ENCODE results near the gene MBNL2. TPM values are rescaled to one million over a fixed set of nuclear protein-coding genes. Genes with fewer than 3 reads are reported as not detected.
A peak's percentile ranks its signal among the peaks of the same experiment; 100 is the strongest.

The MBNL2 gene
- total and polyA plus RNA-seq, 2 experiments from 2014 or later, result 27.4 to 97.9 TPM

- 33% methylated on average over 7 of the region's 7 CpGs for WGBS (ENCODE audit: low lambda C conversion rate, missing lambda C conversion rate)
- H3K4me2 ChIP-seq, result peak overlapping the region; percentile 36
- H3K27me3 ChIP-seq, result no peaks in the 10 kb centered on the region
- no peaks in the 10 kb centered on the region for H3K9me2 ChIP-seq (replicated peaks; ENCODE audit: insufficient read depth)
- H3K4me3 ChIP-seq, result no peak overlapping the region
- H3K36me3 ChIP-seq (replicated peaks; ENCODE audit: insufficient read depth, low read depth), result no peaks in the 10 kb centered on the region
- peaks cover 30% of the 10 kb centered on the region for H4K20me1 ChIP-seq (ENCODE audit: insufficient read depth, poor library complexity, severe bottlenecking)
- H2AFZ ChIP-seq, result no peak overlapping the region
- peaks cover 47% of the 10 kb centered on the region for H3K4me1 ChIP-seq (ENCODE audit: insufficient read depth)
- H3K9me3 ChIP-seq (ENCODE audit: low read depth), result no peaks in the 10 kb centered on the region
- peak; percentile 41 for DNase-seq (ENCODE audit: low spot score)
- peaks cover 87% of the 10 kb centered on the region for H3K79me2 ChIP-seq
- TF ChIP-seq EZH2 (IDR thresholded peaks at IDR 0.05; ENCODE audit: borderline replicate concordance) (no peak), CTCF (IDR thresholded peaks at IDR 0.05; ENCODE audit: poor library complexity) (no peak), EZH2phosphoT487 (IDR thresholded peaks at IDR 0.05; ENCODE audit: low read depth, severe bottlenecking, unreplicated experiment) (no peak)
- peak overlapping the region; percentile 62 for H3K27ac ChIP-seq
These were observed 52.9 kb downstream of the MBNL2 start for GRCh38 chr13:97274829-97275649.

- Histone ChIP-seq H3K9me3 (ENCODE audit: low read depth) (no peaks in the 10 kb centered on the region), H4K20me1 (ENCODE audit: insufficient read depth, poor library complexity, severe bottlenecking) (peaks cover 39% of the 10 kb centered on the region), H3K36me3 (replicated peaks; ENCODE audit: insufficient read depth, low read depth) (no peaks in the 10 kb centered on the region), H3K27ac (peak overlapping the region; percentile 62), H3K4me3 (no peak overlapping the region), H3K27me3 (no peaks in the 10 kb centered on the region), H3K4me1 (ENCODE audit: insufficient read depth) (peaks cover 56% of the 10 kb centered on the region), H3K9me2 (replicated peaks; ENCODE audit: insufficient read depth) (no peaks in the 10 kb centered on the region), H3K79me2 (peaks cover 87% of the 10 kb centered on the region), H3K4me2 (peak overlapping the region; percentile 36), H2AFZ (no peak overlapping the region)
- WGBS (ENCODE audit: low lambda C conversion rate, missing lambda C conversion rate), result 81% methylated on average over 8 of the region's 8 CpGs
- TF ChIP-seq EZH2 (IDR thresholded peaks at IDR 0.05; ENCODE audit: borderline replicate concordance) (no peak), EZH2phosphoT487 (IDR thresholded peaks at IDR 0.05; ENCODE audit: low read depth, severe bottlenecking, unreplicated experiment) (no peak), CTCF (IDR thresholded peaks at IDR 0.05; ENCODE audit: poor library complexity) (no peak)
- no peak for DNase-seq (ENCODE audit: low spot score)
These were observed 53.8 kb downstream of the MBNL2 start for GRCh38 chr13:97275776-97276501.

- no peaks in the 10 kb centered on the region for H3K9me2 ChIP-seq (replicated peaks; ENCODE audit: insufficient read depth)
- peaks cover 48% of the 10 kb centered on the region for H4K20me1 ChIP-seq (ENCODE audit: insufficient read depth, poor library complexity, severe bottlenecking)
- no peak overlapping the region for H3K4me3 ChIP-seq
- H3K4me2 ChIP-seq, result no peak overlapping the region
- peak overlapping the region; percentile 62 for H3K27ac ChIP-seq
- H3K79me2 ChIP-seq, result peaks cover 87% of the 10 kb centered on the region
- no peak for DNase-seq (ENCODE audit: low spot score)
- no peak overlapping the region for H2AFZ ChIP-seq
- TF ChIP-seq EZH2 (IDR thresholded peaks at IDR 0.05; ENCODE audit: borderline replicate concordance), result no peak
- TF ChIP-seq CTCF (IDR thresholded peaks at IDR 0.05; ENCODE audit: poor library complexity), result no peak
- no peak for TF ChIP-seq EZH2phosphoT487 (IDR thresholded peaks at IDR 0.05; ENCODE audit: low read depth, severe bottlenecking, unreplicated experiment)
- WGBS (ENCODE audit: low lambda C conversion rate, missing lambda C conversion rate), result 98% methylated on average over 2 of the region's 2 CpGs
- no peaks in the 10 kb centered on the region for H3K27me3 ChIP-seq
- peaks cover 58% of the 10 kb centered on the region for H3K4me1 ChIP-seq (ENCODE audit: insufficient read depth)
- H3K36me3 ChIP-seq (replicated peaks; ENCODE audit: insufficient read depth, low read depth), result no peaks in the 10 kb centered on the region
- no peaks in the 10 kb centered on the region for H3K9me3 ChIP-seq (ENCODE audit: low read depth)
These were observed 54.7 kb downstream of the MBNL2 start for GRCh38 chr13:97276862-97277269.
